Fibroblast of gingiva (primary cell): ENCODE results near the gene C1orf141.
"Not testable (repeated sequence)": the region's sequence is repeated elsewhere in the genome, so short reads cannot be mapped to it uniquely, and the experiment has no call there.

Source experiments
- DNase-seq: peaks from one replicate; pipeline ENCODE4 v3.0.0-alpha.2; 2011; ENCODE audit warnings: low read depth

C1orf141 gene

GRCh38 chr1:67134695-67135094 is at the start of gene C1orf141:
Gene C1orf141, minus strand, starts transcription at chr1:67134970. Its CDS starts 7,730 bp downstream, at chr1:67127240.
- no peak for DNase-seq

- DNase-seq = no peak
Observed at GRCh38 chr1:67175530-67176087, 40.8 kb upstream of the C1orf141 start.

DNA sequence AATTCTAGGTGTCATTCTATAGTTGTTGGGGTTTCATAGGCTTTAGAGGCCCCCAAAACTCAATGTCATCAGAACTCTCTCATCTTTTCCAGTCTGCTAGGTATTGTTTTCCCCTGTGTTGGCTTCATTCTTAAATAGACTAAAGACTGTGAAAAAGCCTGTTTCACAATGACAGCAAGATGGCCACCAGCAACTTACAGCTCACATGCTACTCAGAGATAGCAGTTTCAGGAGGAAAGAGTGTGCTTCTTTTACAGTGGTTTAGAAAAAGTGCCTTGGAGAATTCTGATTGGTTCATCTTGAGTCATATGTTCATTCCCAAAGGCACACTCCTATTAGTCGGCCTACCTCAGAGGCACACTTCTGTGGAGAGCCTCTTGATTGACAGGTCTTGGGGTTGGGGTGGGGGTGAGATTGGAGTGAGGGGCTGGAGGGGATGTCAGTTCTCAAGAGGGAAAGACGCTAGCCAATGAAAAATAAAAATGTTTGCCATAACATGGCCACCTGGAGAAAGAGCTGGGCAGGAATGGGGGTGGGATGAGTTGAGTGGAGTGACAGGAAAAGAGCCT is 40.0 kb upstream of the C1orf141 start:
- no peak for DNase-seq

GRCh38 chr1:67173988-67174387 is 39.2 kb upstream of the C1orf141 start:
- no peak for DNase-seq

- no peak for DNase-seq
Observed at GRCh38 chr1:67171978-67172377, 37.2 kb upstream of the C1orf141 start.

DNA sequence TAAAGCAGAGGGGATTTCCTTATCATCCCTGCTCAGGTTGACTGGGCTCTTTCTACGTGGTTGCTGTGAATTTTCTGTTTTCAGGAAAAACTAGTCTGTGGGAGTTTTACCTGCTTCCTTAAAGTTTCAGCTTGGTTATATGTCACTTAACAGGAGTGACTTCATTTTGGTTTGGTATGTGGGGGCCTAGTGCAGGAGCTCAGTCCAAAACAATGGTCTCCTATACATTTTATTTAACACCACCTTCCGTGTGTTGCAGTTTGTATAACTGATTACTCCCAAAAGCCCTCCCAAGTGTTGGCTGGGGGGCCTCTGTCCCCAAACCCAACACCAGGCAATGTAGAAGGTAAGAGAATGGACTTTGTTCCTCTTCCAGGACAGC is 36.8 kb upstream of the C1orf141 start:
- DNase-seq = no peak

DNA sequence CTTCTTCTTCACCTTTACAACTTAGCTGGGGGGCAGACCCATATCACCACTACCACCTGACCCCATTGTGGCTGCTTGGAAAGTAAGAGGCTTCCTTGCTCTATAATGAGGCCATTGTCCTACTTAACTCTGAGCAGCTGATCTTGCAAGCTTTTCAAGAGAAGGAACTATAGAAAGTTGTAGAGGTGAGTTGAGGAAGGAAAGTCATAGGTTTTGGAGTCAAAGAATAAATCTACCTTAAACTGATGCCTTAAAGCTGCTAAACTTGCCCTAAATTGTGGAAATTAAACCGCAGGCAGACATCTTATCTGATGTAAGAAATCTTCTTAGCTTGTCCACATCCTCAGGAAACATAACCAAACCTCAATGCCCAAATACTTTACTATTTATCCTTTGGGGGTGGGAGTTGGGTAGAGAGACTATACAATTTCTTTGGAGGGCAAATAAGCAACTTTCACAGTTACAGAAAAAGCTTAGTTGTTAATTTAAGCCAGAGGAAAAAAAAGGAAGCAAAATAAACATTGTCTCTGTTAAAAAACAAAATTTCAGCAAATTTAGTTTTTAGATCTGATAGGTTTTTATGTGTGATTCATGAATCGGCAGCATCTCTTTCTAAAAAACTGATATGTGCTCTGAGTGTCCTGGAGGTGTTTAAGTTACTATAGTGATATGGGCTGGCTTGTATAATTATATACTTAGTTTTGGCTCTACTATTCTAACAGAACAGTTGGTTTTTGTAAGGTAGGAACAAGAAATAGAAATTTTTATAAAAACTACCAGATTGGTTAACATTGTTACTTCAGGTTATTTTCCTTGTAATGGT is 36.2 kb upstream of the C1orf141 start:
- no peak for DNase-seq

- DNase-seq = no peak
Observed at GRCh38 chr1:67169932-67170331, 35.2 kb upstream of the C1orf141 start.

DNA sequence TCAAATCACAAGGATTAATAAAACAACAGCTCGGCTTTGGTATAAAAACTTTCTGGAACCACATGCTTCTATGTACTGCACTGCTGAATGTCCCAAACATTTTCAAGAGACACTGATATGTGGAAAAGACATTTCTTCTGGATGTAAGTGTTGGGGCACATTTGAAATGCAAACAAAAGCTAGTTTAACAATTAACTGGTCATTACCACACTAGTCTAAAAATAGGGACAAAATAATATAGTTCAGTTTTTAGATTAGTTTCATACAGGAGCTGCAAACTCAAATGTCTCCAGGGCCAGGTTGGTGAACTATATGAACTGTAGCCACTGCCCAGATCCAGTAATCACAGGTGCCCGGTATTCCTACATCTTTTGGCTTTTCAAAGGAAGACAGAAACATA is 34.7 kb upstream of the C1orf141 start:
- DNase-seq = no peak

GRCh38 chr1:67166196-67166595 is 31.4 kb upstream of the C1orf141 start, which contains the start of gene IL23R:
Gene IL23R, plus strand, starts transcription at chr1:67166454. Its CDS starts 1,667 bp downstream, at chr1:67168121.
- no peak for DNase-seq

GRCh38 chr1:67165468-67166041 is 30.8 kb upstream of the C1orf141 start:
- DNase-seq = no peak

DNA sequence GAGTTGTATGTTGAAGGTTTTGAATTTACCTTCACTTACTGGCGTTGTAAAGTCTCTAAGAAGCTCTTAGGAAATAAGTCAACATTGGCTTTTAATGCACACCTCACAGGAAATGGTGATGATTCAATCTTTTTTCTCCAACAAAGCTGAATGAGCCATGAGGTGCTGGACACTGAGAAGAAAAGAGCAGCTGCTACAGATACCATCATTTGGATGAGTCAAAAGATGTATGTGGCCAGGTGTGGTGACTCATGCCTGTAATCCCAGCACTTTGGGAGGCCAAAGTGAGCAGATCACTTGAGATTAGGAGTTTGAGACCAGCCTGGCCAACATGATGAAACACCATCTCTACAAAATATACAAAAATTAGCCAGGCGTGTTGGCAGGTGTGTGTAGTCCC is 28.2 kb upstream of the C1orf141 start:
- no peak for DNase-seq

DNA sequence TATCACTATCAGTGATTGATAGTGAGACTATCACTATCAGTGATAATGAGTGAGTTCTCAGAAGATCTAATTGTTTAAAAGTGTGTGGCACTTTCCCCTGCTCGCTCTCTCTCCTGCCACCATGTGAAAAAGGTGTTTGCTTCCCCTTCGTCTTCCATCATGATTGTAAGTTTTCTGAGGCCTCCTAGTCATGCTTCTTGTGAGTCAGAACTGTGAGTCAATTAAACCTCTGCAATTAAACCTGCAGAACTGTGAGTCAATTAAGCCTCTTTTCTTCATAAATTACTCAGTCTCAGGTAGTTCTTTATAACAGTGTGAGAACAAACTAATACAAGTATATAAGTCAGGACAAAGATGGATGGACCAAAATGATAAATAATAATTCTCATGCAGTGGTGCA is 24.5 kb upstream of the C1orf141 start:
- DNase-seq = no peak

DNA sequence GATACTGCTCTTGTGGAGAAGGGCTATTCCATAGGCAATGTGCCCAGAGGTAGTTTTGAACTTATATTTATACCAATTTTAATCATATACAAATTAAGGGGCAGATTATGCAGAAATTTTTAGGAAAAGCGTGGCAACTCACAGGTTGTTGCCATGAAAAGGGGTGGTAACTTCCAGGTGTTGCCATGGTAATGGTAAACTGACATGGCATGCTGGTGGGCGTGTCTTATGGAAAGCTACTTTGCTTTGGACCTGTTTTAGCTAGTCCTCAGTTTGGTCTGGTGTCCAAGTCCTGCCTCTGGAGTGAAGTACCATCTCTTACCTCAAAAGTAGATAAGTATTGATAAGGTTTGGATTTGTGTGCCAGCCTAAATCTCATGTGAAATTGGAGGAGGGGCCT is 23.6 kb upstream of the C1orf141 start:
- no peak for DNase-seq

DNA sequence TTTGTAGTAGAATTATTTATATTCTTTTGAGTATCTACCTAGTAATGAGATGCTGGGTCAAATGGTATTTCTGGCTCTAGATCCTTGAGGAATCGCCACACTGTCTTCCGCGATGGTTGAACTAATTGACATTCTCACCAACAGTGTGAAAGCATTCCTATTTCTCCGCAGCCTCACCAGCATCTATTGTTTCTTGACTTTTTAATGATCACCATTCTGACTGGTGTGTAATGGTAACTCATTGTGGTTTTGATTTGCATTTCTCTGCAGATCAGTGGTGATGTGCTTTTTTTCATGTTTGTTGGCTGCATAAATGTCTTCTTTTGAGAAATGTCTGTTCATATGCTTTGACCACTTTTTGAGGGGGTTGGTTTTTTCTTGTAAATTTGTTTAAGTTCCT is 16.2 kb upstream of the C1orf141 start:
- DNase-seq = no peak

DNA sequence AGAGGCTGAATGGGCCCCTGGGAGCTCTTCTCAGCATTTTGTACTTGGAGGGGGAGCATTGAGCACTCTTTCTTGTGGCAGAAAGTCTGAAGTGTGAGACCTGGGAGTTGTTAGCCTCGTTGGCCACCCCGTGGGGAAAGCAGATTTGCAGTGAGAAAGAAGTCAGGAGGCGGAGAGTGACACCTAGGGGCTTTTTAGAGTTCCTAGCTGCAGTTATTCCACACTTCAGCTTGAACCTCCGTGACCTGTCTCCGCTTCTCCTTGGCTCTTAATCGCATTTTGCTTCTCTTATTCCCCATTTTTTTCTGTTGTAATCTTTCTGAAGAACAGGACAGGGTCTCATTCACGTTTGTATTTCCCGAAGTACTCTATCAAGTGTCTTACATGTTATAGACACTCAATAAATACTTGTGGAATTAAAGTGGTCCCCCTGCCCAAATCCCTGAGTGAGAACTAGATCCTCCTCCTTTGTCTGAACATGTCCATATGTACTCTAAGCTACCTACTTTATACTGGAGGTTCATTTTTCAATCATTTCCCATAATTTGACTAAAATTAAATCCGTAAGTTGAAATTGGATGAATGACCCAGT is 14.5 kb upstream of the C1orf141 start:
- DNase-seq = peak; percentile 76

DNA sequence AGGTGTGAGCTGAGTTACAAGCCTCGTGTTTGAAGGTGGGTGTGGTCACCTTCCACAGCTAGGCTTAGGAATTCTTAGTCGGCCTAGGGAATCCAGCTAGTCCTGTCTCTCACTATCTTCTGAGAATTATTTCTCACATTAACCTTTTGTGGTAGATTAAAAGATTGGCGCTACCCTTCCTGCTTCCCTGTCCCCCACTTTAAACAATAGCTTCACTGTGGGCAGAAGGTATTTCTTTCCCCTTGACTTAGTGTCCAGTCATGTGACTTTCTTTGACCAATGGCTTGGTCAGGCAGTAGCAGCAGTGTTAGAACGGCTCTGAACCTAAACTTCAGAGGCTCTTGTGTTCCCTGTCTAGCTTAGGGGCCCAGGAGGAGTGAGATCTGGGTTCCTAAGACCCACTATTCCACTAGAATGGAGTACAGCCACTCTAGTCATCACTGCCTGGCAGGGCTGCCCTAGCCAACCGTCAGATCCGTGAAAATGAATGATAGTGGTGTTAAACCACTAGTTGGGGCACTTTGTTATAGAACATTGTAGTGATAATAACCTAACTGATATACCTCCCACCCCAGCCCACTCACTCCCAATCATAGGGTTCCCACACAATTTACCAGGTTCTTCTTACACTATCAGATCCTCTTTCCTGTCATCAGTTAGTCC is 13.9 kb upstream of the C1orf141 start:
- DNase-seq = no peak

- not testable (repeated sequence) for DNase-seq
Observed at GRCh38 chr1:67147973-67148372, 13.2 kb upstream of the C1orf141 start.

DNA sequence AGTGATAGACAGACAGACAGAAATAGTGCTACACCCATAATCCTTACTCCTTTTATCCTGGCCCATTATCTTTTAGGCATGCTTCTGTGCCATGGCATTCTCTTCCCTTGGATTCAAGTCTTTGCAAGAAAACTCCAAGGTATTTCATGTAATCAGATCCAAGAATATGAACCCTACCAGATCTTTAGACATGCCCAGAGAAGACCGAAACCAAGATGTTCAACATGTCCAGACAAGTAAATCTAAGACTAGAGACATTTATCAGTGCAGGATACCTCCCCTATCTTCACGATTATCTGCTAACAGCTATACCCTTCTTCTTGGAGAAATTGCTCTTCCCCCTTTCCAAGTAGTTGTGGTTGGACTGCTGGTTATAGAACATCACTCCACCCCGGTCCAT is 11.8 kb upstream of the C1orf141 start:
- no peak for DNase-seq

- no peak for DNase-seq
Observed at GRCh38 chr1:67146101-67146500, 11.3 kb upstream of the C1orf141 start.

- DNase-seq = no peak
Observed at GRCh38 chr1:67144696-67145095, 9.9 kb upstream of the C1orf141 start.

- DNase-seq = no peak
Observed at GRCh38 chr1:67143966-67144365, 9.2 kb upstream of the C1orf141 start.
